Thyroid gland (tissue), 4 donors: ENCODE data around the gene PTPRG. TPM values are rescaled to one million over a fixed set of nuclear protein-coding genes. Genes with fewer than 3 reads are reported as not detected.

Experiments used
- DNase-seq, 2 donors: peaks; one replicate each; pipeline ENCODE4 v3.0.0-alpha.2; 2019
- H3K27ac ChIP-seq, 3 donors: fragments of 200-600 bp; sonication (generic); 1 replicate in 2 of 3; 2 replicates in 1 of 3; pipeline ENCODE4 v1.5.1; 2016 to 2019; ENCODE audit warnings: mild to moderate bottlenecking in 1 of 3, moderate library complexity in 1 of 3
- H3K27me3 ChIP-seq: fragments of 200-600 bp; sonication (generic); one replicate; pipeline ENCODE4 v1.5.1; 2019
- H3K36me3 ChIP-seq, 2 donors: fragments of 200-600 bp; sonication (generic); one replicate each; pipeline ENCODE4 v1.5.1; 2016 to 2019
- H3K4me1 ChIP-seq, 2 donors: fragments of 200-600 bp; sonication (generic); one replicate each; pipeline ENCODE4 v1.5.1; 2017 to 2019
- H3K4me3 ChIP-seq, 3 donors: fragments of 200-600 bp; sonication (generic); replicated peaks in 1 of 3; 1 replicate in 2 of 3; 2 replicates in 1 of 3; pipeline ENCODE4 v1.5.1; 2016; ENCODE audit warnings: mild to moderate bottlenecking in 1 of 3
- H3K9me3 ChIP-seq: fragments of 200-600 bp; sonication (generic); one replicate; pipeline ENCODE4 v1.5.1; 2017
- POLR2A ChIP-seq, 2 donors: fragments of 450-650 bp; IDR thresholded peaks; one replicate each; pipeline ENCODE4 v1.6.1; 2017; ENCODE audit warnings: antibody characterized with exemption in 2 of 2, mild to moderate bottlenecking in 2 of 2, moderate library complexity in 1 of 2
- WGBS, 2 donors: methylation state at CpG; one replicate each; pipeline ENCODE4 v1.1.5; 2017; 5-methylcytosine and 5-hydroxymethylcytosine counted together
- intact Hi-C: fragments of 100-400 bp; cut with DNase I; formaldehyde crosslinking; loops from one replicate; pipeline ENCODE4 v1.15.1; 2023
- total RNA-seq, 4 donors: library from RNA; depleted of rRNA; stranded (reverse); fragments of >200 nt; gene quantifications; one replicate each; pipeline ENCODE4 v1.2.3, GENCODE V29; 2016
- TF ChIP-seq, protein P1 (sequence below), 6 experiments: fragments of 200-600 bp in 3 of 6; fragments of 450-650 bp in 3 of 6; sonication (generic) in 3 of 6; IDR thresholded peaks; one replicate each; pipeline ENCODE4 v1.5.1; 2016 to 2019; ENCODE audit warnings: antibody characterized with exemption in 6 of 6, mild to moderate bottlenecking in 2 of 6, inconsistent platforms in 1 of 6, moderate library complexity in 1 of 6

Gene PTPRG
- total RNA-seq, 4 donors from 2014 or later: 81.6 to 207 (median 132) TPM

DNA sequence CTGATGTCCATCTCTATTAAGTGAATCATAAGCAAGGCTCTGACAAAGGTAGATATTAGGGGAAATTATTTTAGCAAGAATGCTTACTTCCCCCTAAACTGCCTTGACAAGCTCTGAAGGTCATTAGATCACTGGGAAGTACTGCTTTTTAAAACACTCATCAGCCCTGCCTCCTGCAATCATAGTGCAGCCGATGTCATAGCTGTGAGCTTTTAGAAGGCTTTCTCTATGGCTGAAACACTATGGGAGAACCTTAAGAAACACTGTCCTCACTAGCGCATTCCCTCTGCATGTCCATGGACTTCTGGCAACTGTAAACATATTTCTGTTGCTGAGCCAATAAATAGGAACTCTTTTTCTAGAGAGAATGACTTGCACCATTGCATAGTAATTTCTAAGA lies 38.7 kb upstream of the PTPRG start:
- WGBS, 2 donors: 57 to 71% methylated on average over 2 of the region's 2 CpGs
- Histone ChIP-seq H3K9me3 (no peaks in the 10 kb centered on the region), H3K4me1 (no peaks in the 10 kb centered on the region), H3K4me3 (no peak overlapping the region), H3K27ac (no peak overlapping the region), H3K36me3 (no peaks in the 10 kb centered on the region), H3K27me3 (no peaks in the 10 kb centered on the region)
- no peak for TF ChIP-seq POLR2A (IDR thresholded peaks at IDR 0.05)
- TF ChIP-seq, protein P1, sequence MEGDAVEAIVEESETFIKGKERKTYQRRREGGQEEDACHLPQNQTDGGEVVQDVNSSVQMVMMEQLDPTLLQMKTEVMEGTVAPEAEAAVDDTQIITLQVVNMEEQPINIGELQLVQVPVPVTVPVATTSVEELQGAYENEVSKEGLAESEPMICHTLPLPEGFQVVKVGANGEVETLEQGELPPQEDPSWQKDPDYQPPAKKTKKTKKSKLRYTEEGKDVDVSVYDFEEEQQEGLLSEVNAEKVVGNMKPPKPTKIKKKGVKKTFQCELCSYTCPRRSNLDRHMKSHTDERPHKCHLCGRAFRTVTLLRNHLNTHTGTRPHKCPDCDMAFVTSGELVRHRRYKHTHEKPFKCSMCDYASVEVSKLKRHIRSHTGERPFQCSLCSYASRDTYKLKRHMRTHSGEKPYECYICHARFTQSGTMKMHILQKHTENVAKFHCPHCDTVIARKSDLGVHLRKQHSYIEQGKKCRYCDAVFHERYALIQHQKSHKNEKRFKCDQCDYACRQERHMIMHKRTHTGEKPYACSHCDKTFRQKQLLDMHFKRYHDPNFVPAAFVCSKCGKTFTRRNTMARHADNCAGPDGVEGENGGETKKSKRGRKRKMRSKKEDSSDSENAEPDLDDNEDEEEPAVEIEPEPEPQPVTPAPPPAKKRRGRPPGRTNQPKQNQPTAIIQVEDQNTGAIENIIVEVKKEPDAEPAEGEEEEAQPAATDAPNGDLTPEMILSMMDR (IDR thresholded peaks at IDR 0.05): no peak
- DNase-seq: no peak
- intact Hi-C loops: no loop called here

DNA sequence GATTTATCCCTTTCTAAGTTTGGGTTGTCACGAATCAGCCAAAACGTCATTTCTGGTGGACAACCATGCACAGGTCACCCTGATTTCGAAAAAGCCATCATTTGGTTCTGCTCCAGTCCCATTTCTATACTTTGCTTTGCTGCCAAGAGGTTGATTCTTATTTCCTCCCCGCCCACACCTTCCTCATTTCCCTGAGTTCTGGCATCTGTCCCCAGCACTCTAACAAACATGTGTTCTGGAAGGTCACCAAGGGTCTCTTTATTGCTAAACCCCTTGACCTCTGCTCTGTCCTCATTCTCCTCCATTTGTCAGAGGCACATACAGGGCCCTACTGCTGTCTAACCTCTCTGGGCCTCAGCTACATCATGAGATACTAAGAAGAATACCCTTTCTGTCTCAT lies 36.4 kb upstream of the PTPRG start:
- Histone ChIP-seq H3K27me3 (no peaks in the 10 kb centered on the region), H3K9me3 (no peaks in the 10 kb centered on the region), H3K4me3 (no peak overlapping the region), H3K36me3 (no peaks in the 10 kb centered on the region), H3K27ac (no peak overlapping the region), H3K4me1 (no peaks in the 10 kb centered on the region)
- WGBS, 2 donors: 68 to 69% methylated on average over 4 of the region's 4 CpGs
- no peak for DNase-seq
- intact Hi-C loops: no loop called here
- TF ChIP-seq, protein P1 (IDR thresholded peaks at IDR 0.05): no peak
- no peak for TF ChIP-seq POLR2A (IDR thresholded peaks at IDR 0.05)

DNA sequence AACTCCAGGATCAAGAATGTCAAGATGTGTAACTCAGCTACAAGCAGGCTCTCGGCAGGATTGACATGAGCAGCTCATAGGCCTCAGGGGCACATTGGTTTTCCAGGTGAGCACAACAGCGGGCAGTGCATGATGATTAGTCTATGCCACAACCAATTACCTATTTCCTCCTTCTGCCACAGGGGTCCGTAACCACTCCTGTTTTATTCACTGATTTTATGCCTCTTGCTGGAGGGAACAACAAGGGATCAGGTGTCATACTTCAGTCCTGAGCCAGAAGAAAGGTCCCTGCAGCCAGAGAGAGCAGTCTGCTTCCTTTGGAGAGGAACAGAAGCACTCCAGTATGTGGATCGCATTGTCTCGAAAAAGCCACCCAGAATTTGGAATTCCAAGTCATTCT lies 35.1 kb upstream of the PTPRG start:
- Histone ChIP-seq H3K4me3 (no peak overlapping the region), H3K27me3 (no peaks in the 10 kb centered on the region), H3K4me1 (no peaks in the 10 kb centered on the region), H3K27ac (no peak overlapping the region), H3K36me3 (no peaks in the 10 kb centered on the region), H3K9me3 (no peaks in the 10 kb centered on the region)
- TF ChIP-seq, protein P1 (IDR thresholded peaks at IDR 0.05): no peak
- TF ChIP-seq POLR2A (IDR thresholded peaks at IDR 0.05): no peak
- WGBS, 2 donors: 91% methylated on average over 5 of the region's 5 CpGs
- intact Hi-C loops: no loop called here
- no peak for DNase-seq

DNA sequence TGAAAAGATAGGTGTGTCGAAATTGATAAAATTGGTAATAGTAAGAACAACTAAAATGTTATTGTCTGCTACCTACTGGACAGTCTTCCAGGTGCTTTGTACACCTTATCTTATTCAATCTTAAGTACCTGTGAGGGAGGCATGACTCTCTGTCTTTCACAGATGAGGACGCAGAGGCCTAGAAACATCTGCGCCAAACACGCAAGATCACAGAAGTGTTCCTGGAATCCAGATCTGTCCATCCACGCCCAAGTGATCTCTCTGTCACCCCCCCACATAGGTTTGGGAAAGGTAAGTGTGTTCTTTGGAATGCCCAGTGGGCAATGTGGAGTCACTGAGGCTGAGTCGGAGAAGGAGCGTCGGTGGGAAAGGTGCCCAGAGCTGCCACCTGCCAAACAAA lies 34.4 kb upstream of the PTPRG start:
- WGBS, 2 donors: 96% methylated on average over 8 of the region's 8 CpGs
- TF ChIP-seq, protein P1 (IDR thresholded peaks at IDR 0.05): no peak
- TF ChIP-seq POLR2A (IDR thresholded peaks at IDR 0.05): no peak

DNA sequence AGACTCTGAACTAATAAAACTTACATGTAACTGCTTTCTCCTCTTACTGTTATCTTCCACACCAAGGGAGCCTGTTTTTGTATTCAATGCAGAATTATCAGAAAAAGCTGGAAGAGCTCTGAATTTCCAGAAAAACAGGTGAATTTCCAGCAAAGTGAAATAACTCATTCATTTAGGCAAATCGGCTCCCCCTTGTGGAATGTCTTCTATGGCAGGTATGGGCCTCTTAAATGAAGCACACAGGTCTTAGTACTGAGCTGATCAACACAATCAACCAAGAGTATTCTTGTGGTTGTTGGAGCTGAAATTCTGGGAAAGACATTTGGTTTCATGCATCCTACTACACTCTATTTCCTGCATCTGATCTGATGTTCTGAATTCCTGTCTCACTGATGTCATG lies 31.0 kb upstream of the PTPRG start:
- intact Hi-C loops: no loop called here
- H3K4me3 ChIP-seq: no peak overlapping the region
- no peak for TF ChIP-seq POLR2A (IDR thresholded peaks at IDR 0.05)
- TF ChIP-seq, protein P1 (IDR thresholded peaks at IDR 0.05): peak in 4 of 6 experiments; percentile 17 to 57 (median 51)

More for the DNA sequence above, 34.4 kb upstream of the PTPRG start:
- no peak for DNase-seq
- no peaks in the 10 kb centered on the region for H3K9me3 ChIP-seq
- H3K27me3 ChIP-seq: no peaks in the 10 kb centered on the region
- H3K36me3 ChIP-seq: no peaks in the 10 kb centered on the region
- H3K4me1 ChIP-seq: no peaks in the 10 kb centered on the region
- no peak overlapping the region for H3K27ac ChIP-seq
- intact Hi-C loops: no loop called here
- no peak overlapping the region for H3K4me3 ChIP-seq

More for the DNA sequence above, 31.0 kb upstream of the PTPRG start:
- no peaks in the 10 kb centered on the region for H3K9me3 ChIP-seq
- no peak overlapping the region for H3K27ac ChIP-seq
- H3K27me3 ChIP-seq: no peaks in the 10 kb centered on the region
- peak; percentile 33 to 35 for DNase-seq
- no peaks in the 10 kb centered on the region for H3K36me3 ChIP-seq
- no peaks in the 10 kb centered on the region for H3K4me1 ChIP-seq
- WGBS, 2 donors: 10 to 14% methylated on average over 1 of the region's 1 CpG
